Caco-2 (cell line): ENCODE results near the gene QDPR. TPM values are rescaled to one million over a fixed set of nuclear protein-coding genes. Genes with fewer than 3 reads are reported as not detected.

Experiments used
- BruUV-seq: library from RNA; stranded (reverse); fragments of 400-500 nt; replicated peaks from 2 replicates; lab custom pipeline; 2021; lab: Mats Ljungman, UMichigan
- CTCF ChIA-PET: fragments of 300-600 bp; sonication (Branson Sonifier 250); formaldehyde crosslinking; loops from one replicate; lab custom pipeline; 2022; ENCODE audit warnings: antibody characterized with exemption; lab: Charles Lee
- POLR2A ChIA-PET: fragments of 300-600 bp; sonication (Branson Sonifier 250); formaldehyde crosslinking; loops from one replicate; lab custom pipeline; 2022; ENCODE audit warnings: antibody characterized with exemption; lab: Charles Lee
- DNase-seq, 2 experiments: peaks; one replicate each; pipeline versions ENCODE4 v3.0.0 to v3.0.0-alpha.2; 2020 to 2022
- H3K27me3 ChIP-seq: replicated peaks from 2 replicates; pipeline ENCODE4 v1.6.0; 2011; ENCODE audit warnings: low read length; ENCODE audit not compliant: control insufficient read depth, insufficient read depth
- H3K36me3 ChIP-seq: 2 replicates; pipeline ENCODE4 v1.5.1; 2011; ENCODE audit warnings: low read length; ENCODE audit not compliant: control insufficient read depth, insufficient read depth
- H3K4me1 ChIP-seq: fragments of 250-450 bp; sonication (Bioruptor Pico); 2 replicates; pipeline ENCODE4 v1.5.1; 2020; ENCODE audit warnings: mild to moderate bottlenecking
- H3K4me3 ChIP-seq: 2 replicates; pipeline ENCODE4 v1.5.1; 2011; ENCODE audit warnings: low read depth, mild to moderate bottlenecking, control low read depth, low read length
- H3K9me3 ChIP-seq: fragments of 250-450 bp; sonication (Bioruptor Pico); 2 replicates; pipeline ENCODE4 v1.5.1; 2020; ENCODE audit warnings: mild to moderate bottlenecking, moderate library complexity
- H3K27ac Mint-ChIP-seq: one replicate; pipeline ENCODE4 v1.8.0; 2022; ENCODE audit warnings: mixed read lengths; ENCODE audit not compliant: unreplicated experiment
- H3K27me3 Mint-ChIP-seq: one replicate; pipeline ENCODE4 v1.8.0; 2022; ENCODE audit warnings: mixed read lengths; ENCODE audit not compliant: insufficient read depth, unreplicated experiment
- H3K36me3 Mint-ChIP-seq: one replicate; pipeline ENCODE4 v1.8.0; 2022; ENCODE audit warnings: mild to moderate bottlenecking, mixed read lengths; ENCODE audit not compliant: insufficient read depth, unreplicated experiment
- H3K4me1 Mint-ChIP-seq: one replicate; pipeline ENCODE4 v1.8.0; 2022; ENCODE audit warnings: low read depth, mixed read lengths; ENCODE audit not compliant: unreplicated experiment
- H3K4me3 Mint-ChIP-seq: one replicate; pipeline ENCODE4 v1.8.0; 2022; ENCODE audit warnings: mild to moderate bottlenecking, moderate library complexity, mixed read lengths; ENCODE audit not compliant: unreplicated experiment
- H3K9me3 Mint-ChIP-seq: one replicate; pipeline ENCODE4 v1.8.0; 2022; ENCODE audit warnings: mixed read lengths; ENCODE audit not compliant: unreplicated experiment
- CTCF ChIP-seq, 2 experiments: fragments of 200-600 bp in 1 of 2; IDR thresholded peaks; 1 replicate in 1 of 2; 2 replicates in 1 of 2; pipeline versions ENCODE4 v1.5.1 to v1.8.0; 2011 to 2022; ENCODE audit warnings: antibody characterized with exemption in 1 of 2, control low read depth in 1 of 2, inconsistent platforms in 1 of 2, low read depth in 1 of 2, low read length in 1 of 2, mild to moderate bottlenecking in 1 of 2, moderate library complexity in 1 of 2; ENCODE audit not compliant: insufficient read depth in 1 of 2, severe bottlenecking in 1 of 2, unreplicated experiment in 1 of 2
- intact Hi-C: fragments of 100-400 bp; cut with micrococcal nuclease; formaldehyde crosslinking; loops from one replicate; pipeline ENCODE4 v1.10.0; 2022; ENCODE audit not compliant: unreplicated experiment
- total RNA-seq: library from RNA; stranded (reverse); gene quantifications from 2 replicates; pipeline ENCODE4 v1.2.3, GENCODE V29; 2022

QDPR gene
- total RNA-seq, 1 experiment from 2014 or later = 47.3 TPM

- Histone ChIP-seq H3K4me3 (no peak overlapping the region), H3K4me1 (no peaks in the 10 kb centered on the region), H3K27me3 (no peaks in the 10 kb centered on the region), H3K9me3 (no peaks in the 10 kb centered on the region), H3K36me3 (no peaks in the 10 kb centered on the region)
- Mint-ChIP-seq H3K9me3 (no peaks in the 10 kb centered on the region), H3K27ac (no peak overlapping the region), H3K4me1 (no peaks in the 10 kb centered on the region), H3K4me3 (no peak overlapping the region), H3K27me3 (peaks cover 4% of the 10 kb centered on the region), H3K36me3 (no peaks in the 10 kb centered on the region)
- intact Hi-C loops = no loop called here
- CTCF ChIA-PET = no interaction called here
- BruUV-seq = no TSS peak
- POLR2A ChIA-PET = no interaction called here
- no peak for TF ChIP-seq CTCF (IDR thresholded peaks at IDR 0.05; ENCODE audit: insufficient read depth in 1 of 2, low read depth in 1 of 2, low read length in 1 of 2, severe bottlenecking in 1 of 2, unreplicated experiment in 1 of 2)
- DNase-seq = no peak
These were observed 34.3 kb upstream of the QDPR start for GRCh38 chr4:17546222-17546621.

- no peaks in the 10 kb centered on the region for H3K4me1 Mint-ChIP-seq
- TF ChIP-seq CTCF (IDR thresholded peaks at IDR 0.05; ENCODE audit: insufficient read depth in 1 of 2, low read depth in 1 of 2, low read length in 1 of 2, severe bottlenecking in 1 of 2, unreplicated experiment in 1 of 2) = no peak
- intact Hi-C loops = no loop called here
- H3K27me3 Mint-ChIP-seq = peaks cover 4% of the 10 kb centered on the region
- Histone ChIP-seq H3K36me3 (no peaks in the 10 kb centered on the region), H3K4me3 (no peak overlapping the region), H3K27me3 (no peaks in the 10 kb centered on the region), H3K9me3 (no peaks in the 10 kb centered on the region), H3K4me1 (no peaks in the 10 kb centered on the region)
- no peaks in the 10 kb centered on the region for H3K9me3 Mint-ChIP-seq
- H3K27ac Mint-ChIP-seq = no peak overlapping the region
- DNase-seq = no peak
- no peak overlapping the region for H3K4me3 Mint-ChIP-seq
- ChIA-PET POLR2A (interaction anchor here (0.7 kb wide), 1 partner anchor 69 kb away, joined by 4 read pairs; the partner anchor contains the start of gene MED28), CTCF (interaction anchor here (0.6 kb wide), 1 partner anchor 68 kb away, joined by 4 read pairs; no protein-coding TSS in a partner anchor)
- BruUV-seq = no TSS peak
- H3K36me3 Mint-ChIP-seq = no peaks in the 10 kb centered on the region
These were observed 33.7 kb upstream of the QDPR start for GRCh38 chr4:17545374-17546140.

- no peaks in the 10 kb centered on the region for H3K4me1 ChIP-seq
- no peaks in the 10 kb centered on the region for H3K27me3 ChIP-seq
- H3K9me3 Mint-ChIP-seq = no peaks in the 10 kb centered on the region
- no peak for DNase-seq
- no TSS peak for BruUV-seq
- intact Hi-C loops = no loop called here
- no peaks in the 10 kb centered on the region for H3K36me3 ChIP-seq
- no peak overlapping the region for H3K4me3 ChIP-seq
- TF ChIP-seq CTCF (IDR thresholded peaks at IDR 0.05; ENCODE audit: insufficient read depth in 1 of 2, low read depth in 1 of 2, low read length in 1 of 2, severe bottlenecking in 1 of 2, unreplicated experiment in 1 of 2) = no peak
- no peak overlapping the region for H3K4me3 Mint-ChIP-seq
- ChIA-PET CTCF (interaction anchor here (0.6 kb wide), 1 partner anchor 69 kb away, joined by 4 read pairs; no protein-coding TSS in a partner anchor), POLR2A (no interaction called here)
- H3K27me3 Mint-ChIP-seq = peaks cover 6% of the 10 kb centered on the region
- no peaks in the 10 kb centered on the region for H3K36me3 Mint-ChIP-seq
- no peak overlapping the region for H3K27ac Mint-ChIP-seq
- H3K4me1 Mint-ChIP-seq = no peaks in the 10 kb centered on the region
- no peaks in the 10 kb centered on the region for H3K9me3 ChIP-seq
These were observed 32.9 kb upstream of the QDPR start for GRCh38 chr4:17544831-17545234.
